Cardiac septum (tissue), 1 donor: ENCODE measurements around the gene ADAMTSL1. TPM values are rescaled to one million over a fixed set of nuclear protein-coding genes. Genes with fewer than 3 reads are reported as not detected.

Experiments used
- DNase-seq: peaks from one replicate; pipeline ENCODE4 v3.0.0-alpha.2; 2020; ENCODE audit warnings: low spot score
- intact Hi-C: fragments of 100-400 bp; cut with DNase I; formaldehyde crosslinking; loops from one replicate; pipeline ENCODE4 v1.14.0; 2022
- total RNA-seq: library from RNA; stranded (reverse); fragmentation: NEBNext Ultra II Directional; extraction: Animal tissue kit (Norgen Biotek cat#: 25700); gene quantifications from one replicate; pipeline ENCODE4 v1.2.1, GENCODE V29; 2021
- donor health status: DM: no; HTN: no; CAD: no.

Gene ADAMTSL1
- total RNA-seq, 1 donor from 2014 or later = 2.1 TPM

DNA sequence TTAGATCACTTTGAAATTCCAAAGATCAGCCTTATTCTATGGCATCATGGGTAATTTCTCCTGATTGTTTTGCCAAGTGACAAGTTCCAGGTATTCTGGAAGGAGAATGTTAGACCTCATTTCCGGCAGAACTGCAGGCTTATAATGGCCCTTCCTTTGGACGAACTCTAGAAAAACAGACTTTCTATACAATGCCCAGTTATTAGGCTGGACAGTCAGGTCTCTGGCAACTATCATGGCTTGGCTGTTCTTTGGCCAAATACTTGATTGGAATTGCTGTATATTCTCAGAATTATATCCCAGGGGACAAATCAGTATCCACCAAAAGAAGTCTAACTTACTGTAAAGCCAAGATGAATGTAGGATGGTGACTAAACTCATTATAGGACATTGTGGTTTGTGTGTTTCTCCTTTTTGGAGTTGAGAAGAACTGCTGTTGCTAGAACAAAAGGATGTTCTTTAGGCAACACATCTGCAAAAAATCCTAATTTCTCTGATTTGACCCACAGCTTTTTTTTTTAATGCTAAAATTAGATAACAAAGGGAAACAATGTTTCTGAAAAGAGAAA is 69.0 kb downstream of the ADAMTSL1 start:
- intact Hi-C loops = no loop called here
- no peak for DNase-seq

DNA sequence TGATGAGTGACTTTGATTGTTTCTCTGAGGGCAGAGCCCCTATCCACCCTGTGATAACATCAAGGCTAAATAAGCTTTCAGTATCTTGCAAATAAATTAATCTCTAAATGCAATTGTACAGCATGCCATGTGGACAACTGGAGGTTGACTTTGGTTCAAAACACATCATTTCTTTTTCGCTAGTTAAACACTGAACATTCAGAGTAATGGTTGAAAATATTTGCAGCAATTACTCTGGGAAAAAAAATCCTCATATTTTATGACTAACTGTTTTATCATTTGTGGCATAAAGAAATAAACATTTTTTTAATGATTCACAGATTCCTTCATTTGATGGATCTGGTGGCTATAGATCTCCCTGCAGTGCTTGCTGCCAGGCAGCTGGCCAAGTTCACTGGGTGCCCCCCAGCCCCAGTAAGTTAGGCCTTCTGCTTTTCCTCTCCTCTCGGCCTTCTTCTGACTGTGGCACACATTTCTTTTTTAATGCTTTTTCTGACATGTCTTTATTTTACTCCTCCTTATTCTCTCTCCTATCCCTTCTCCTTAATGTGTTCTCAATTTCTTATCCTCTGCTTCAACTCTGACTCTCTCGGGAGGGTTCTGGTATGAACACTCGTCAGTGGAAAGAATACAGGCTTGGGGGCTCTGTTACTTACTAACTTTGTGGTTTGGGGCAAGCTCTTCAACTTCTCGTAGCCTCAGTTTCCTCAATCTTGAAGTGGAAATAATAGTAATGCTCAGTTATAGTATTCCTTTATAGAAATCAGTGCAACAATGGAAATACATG is 69.6 kb downstream of the ADAMTSL1 start:
- DNase-seq = no peak
- intact Hi-C loops = no loop called here

DNA sequence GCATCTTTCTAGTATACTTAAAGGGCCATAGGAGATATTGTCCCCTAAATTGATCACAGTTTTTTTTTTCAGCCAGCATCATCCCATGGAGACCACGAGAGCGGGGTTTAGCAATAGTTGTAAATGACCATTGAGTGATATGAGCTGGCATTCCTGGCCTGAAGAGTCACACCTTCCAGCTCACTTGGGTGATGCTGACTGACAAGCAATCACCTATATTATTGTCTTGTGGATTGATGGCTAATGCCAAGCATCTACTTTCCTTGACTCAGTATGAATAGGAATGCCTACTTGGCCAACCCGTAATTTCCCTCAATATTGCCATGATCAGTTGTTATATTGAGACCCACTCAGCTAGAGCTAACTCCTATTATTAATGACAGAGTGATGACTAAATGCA is 70.5 kb downstream of the ADAMTSL1 start:
- no peak for DNase-seq
- intact Hi-C loops = no loop called here

DNA sequence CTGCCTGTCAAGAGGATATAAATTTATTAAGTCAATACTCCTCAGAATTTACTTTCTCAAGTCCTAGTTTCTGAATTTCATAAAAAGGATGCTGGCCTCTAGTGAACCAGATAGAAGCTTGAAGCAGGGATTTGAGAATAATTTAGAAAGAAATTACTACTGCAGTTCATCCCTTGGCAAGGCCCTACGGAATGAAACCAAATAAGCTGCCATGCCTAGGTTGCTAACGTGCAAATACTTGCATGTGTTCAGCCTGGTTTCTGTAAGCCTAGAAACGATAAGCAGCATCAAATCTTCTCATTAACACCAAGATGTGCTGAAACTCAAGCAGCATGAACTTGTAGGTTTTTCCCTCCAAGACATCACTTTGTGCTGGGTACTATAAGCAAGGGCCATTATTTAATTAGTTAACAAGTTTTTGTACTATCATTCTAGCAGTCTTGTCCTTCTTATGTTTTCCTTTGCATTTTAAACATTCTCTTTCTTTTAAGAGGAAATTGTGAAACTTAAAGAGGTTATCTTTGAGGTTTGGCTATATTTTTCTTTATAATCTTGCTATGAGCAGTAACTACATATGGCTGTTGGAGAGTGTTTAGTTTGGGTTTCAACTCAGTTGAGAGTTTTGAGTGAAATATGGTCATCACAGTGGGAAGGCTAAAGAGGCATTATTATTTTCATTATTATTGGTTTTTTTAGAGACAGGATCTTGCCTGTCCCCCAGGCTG is 71.8 kb downstream of the ADAMTSL1 start:
- DNase-seq = no peak
- intact Hi-C loops = no loop called here

DNA sequence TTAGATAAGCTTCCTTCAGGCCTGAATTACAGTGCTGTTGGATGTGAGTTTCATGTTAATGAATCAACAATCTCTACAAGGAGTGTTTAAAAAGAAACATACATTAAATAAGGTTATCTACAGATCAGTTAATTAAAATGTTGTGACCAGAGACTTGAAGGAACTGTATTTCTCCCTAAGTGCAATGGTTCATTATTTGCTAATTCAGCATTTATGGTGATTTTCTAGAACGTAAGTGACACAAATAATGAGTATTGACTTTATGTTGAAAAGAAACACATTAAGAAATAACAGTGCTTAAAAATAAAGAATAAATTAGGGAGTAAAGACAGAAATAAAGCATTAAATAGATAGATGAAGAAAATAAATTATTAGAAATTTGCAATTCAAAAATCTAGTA is 74.5 kb downstream of the ADAMTSL1 start:
- intact Hi-C loops = no loop called here
- no peak for DNase-seq

DNA sequence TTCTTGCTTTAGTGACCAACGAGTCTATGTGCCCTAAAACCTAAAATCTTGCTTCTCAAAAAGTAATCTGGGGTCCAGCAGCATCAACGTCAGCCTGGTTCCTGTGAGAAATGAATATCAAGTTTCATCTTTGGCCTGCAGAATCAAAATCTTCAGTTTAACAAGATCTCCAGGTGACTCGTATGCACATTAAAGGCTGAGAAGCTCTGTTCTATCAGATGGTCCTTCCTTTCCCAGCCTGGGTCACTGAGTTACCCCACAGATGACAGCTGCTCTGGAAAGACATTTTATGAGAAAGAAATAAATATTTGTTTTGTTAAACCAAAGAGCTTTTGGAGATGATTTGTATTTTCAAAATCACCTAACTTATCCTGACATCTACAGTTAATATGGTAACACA is 75.8 kb downstream of the ADAMTSL1 start:
- intact Hi-C loops = no loop called here

DNA sequence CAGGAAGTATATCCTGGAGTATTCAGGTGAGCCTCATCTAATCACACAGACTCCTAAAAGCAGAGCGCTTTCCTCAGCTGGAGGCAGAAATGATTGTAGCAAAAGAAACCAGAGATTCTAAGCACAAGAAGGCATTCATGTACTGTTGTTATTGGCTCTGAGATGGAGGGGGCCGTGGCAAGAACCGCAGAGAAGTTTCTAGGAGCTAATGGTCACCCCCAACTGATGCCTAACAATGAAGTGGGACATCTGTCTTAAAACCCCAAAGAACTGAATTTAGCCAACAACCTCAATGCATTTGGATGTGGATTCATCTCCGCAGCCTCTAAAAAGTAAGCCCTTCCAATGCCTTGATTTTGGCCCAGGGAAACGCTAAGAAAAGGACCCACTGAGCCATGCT is 76.3 kb downstream of the ADAMTSL1 start:
- no peak for DNase-seq
- intact Hi-C loops = no loop called here

More for the DNA sequence above, 75.8 kb downstream of the ADAMTSL1 start:
- DNase-seq = no peak

DNA sequence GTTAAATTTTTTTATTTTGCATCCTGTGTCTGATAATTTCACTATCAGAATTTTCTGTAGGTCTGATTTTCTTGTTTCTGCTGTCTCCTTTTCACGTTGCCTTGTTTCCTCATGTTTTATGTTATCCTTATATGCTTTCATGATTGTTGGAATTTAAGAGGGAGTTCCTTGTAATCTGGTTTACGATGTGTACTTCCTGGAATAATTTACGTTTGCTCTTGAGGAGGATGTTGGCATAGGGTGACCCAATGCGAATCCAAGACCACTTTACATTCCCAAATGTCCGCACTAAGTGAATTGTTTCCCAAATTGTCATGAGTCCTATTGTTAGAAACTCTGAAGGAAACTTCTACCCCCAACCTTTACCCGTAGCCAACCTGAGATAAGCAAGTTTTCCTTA is 80.3 kb downstream of the ADAMTSL1 start:
- intact Hi-C loops = no loop called here
- DNase-seq = no peak

DNA sequence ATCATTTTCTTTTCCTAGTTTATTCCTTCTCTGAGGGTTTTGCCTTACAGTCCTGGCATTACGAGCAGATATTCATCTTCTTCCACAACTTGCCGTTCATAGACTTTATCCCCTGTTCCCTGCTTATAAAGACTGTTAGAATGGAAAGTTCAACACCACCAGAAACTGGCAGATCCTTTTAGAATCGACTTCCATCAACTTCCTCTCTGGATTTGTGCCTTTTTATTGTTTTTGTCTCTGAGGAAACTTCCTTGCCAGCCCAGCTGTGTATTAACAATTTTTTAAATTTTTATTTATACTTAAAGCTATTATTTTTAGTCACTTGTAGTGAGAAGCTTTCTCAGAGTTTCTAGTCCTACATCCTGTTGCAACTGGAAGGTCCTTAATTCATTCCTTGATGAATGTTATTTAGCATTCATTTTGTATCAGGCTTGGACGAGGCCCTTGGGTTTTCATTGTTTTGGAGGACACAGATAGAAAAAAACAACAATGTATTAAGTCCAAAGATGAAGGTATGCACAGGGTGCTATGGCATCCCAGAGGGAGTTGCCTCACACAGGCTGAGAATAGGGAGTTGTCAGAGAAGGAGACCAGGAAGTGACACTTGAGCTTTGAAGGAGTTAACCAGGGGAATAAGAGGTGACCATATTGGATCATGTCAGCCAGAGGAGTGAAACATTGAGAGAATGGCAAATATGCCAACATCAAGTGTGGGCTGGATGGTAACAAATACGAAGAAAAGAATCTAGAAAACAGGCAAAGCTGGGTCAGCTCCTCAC is 81.3 kb downstream of the ADAMTSL1 start:
- intact Hi-C loops = loop anchor here (5.0 kb wide), 1 partner anchor 77 kb away; no protein-coding TSS in a partner anchor
- no peak for DNase-seq

DNA sequence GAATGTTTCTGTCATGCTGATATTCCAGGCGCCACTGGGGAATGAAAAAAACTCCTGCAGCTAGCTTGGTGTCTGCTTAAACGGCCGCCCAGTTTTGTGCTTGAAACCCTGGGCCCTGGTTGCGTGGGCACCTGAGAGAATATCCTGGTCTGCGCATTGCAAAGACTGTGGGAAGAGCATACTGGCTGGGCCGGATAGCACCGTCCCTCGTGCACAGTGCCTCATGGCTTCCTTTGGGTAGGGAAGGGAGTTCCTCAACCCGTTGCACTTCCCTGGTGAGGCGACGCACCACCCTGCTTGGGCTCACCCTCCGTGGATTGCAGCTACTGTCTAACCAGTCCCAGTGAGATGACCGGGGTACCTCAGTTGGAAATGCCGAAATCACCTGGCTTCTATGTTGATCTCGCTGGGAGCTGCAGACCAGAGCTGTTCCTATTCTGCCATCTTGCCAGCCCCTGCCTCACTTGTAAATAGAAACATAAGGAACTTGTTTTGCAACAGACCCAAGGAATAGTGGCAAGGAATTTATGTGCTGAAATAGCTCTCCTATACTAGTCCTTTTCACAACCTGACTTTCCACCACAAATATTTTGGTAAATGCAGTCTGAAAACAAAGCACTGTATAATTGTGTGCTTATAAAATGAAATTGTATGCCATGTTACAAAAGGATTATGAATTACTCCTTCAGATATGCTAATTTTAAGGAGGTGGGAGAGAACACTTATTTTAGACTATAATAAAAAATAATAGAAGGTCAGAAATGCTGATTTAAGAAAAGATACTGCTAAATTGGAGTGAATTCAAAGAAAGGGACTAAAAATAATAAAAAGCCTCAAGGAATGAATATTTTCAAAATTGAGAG is 90.3 kb downstream of the ADAMTSL1 start:
- intact Hi-C loops = no loop called here
- no peak for DNase-seq

DNA sequence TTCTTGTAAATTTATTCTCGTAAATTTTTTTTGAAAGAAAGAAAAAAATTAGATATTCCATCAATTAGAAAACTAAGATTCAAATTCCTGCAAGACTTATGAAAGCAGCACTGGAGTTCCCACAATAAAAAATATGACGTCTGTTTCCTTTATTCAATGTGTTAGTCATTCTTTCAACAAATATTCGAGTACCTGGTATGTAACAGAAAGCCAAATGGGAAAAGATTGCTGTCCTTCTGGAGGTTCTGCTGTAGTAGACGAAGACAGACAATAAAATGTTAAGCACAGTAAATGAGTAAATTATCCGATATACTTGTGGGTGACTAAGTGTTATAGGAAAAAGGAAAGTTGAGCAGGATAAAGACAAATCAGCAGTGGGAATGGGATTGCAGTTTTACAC is 92.2 kb downstream of the ADAMTSL1 start:
- DNase-seq = no peak
- intact Hi-C loops = no loop called here

DNA sequence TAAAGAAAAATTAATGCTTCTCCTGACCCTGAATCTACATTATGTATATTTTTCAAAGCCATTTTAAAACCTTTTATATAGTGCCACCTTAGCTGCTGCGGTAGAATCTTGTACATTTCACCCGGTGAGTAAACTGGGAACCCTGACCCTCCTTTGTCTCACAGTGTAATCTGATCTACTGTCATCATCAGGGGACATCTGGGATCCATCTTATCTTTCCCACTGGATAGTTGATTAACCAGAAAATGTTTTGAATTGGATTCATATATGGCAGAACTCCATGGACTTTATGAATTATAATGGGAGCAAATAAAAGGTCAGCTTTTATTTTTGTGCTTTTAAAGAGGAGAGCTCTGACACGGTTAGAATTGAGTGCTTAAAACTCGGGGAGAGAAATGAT is 95.0 kb downstream of the ADAMTSL1 start:
- intact Hi-C loops = no loop called here
- no peak for DNase-seq

DNA sequence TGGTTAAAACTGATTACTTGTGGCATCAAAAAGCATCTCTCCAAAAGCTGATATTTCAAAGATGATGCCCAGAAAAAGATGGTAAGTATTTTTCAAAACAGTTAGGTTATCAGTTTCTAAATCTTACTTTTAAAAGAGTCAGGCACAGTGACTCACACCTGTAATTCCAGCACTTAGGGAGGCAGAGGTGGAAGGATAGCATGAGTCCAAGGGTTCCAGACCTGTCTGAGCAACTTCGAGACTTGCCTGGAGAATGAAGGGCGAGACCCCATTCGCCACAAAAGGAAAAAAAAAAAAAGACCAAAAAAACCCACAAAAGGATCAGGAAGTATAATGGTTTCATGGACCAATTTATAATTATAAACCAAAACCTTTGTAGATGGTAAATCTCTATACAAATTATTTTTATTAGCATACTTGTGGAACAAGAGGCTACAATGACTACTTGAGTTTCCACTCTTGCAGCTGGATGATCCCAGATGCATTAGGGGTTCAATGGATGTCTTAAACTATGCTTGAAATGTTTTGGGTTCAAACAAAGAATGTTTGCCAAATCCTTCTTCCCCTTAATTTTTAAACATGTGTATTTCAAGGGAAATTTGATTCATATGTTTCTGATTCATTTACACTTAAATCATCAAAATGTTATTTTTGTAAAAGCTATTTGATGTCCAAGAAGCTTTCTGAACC is 96.1 kb downstream of the ADAMTSL1 start:
- DNase-seq = no peak
- intact Hi-C loops = no loop called here

DNA sequence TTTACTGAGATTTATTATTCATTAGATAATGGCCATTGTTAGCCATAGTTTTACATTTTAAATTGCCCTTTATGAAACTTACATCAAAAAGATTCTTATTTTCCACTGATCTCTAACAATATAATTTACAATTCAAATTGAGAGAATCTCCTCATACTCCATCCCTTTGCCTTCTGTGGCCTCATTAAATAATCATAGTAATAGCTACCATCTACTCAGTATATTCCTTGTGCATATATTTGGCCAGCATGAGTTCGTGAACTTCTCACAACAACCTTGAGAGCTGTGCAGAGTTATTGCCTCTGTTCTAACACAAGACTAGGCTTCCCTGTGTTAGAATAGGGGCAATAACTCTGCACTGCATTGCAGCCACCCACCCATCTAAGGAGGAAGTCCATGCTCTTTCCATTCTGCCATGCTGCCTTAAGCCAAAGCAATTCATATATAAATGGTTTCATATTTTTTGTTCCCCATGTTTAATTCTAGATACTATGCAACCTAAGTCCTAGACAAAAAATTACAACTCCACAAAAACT is 99.1 kb downstream of the ADAMTSL1 start:
- DNase-seq = no peak
- intact Hi-C loops = no loop called here

DNA sequence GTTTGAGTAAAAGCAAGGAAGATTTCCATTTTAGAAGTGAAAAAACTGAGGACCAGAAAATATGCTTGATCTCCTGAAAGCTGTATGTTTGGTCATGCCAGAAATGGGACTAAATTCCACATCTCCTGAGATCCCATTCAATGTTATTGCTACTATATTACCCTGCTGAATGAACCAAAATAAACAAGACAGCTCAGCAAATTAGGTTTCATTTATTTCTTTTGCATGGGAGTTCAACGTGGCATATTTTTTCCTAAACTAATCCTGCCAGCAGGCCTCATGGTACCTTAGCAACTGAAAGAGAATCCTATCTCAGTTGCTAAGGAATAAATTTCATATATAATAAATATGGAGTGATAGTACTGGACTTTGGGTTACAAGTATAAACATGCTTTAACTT is 101.7 kb downstream of the ADAMTSL1 start:
- intact Hi-C loops = no loop called here

DNA sequence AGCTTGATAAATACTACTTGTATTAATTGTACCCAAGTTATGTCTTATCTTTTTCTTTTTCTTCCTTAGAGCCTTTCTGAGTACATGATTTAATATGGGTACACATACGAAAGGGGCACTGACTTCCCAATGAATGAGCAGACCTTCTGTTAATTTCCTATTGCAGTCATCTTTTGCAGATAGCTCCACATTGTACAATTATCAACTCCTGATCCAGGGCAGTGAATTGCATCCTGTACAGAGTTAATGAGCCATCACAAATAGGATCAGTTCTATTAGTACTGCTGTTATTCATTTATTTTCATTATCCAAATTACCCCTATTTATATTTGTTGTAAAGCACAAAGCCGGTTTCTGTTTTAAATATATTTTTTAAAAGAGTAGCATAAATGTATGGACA is 105.6 kb downstream of the ADAMTSL1 start:
- intact Hi-C loops = no loop called here

More for the DNA sequence above, 101.7 kb downstream of the ADAMTSL1 start:
- no peak for DNase-seq

DNA sequence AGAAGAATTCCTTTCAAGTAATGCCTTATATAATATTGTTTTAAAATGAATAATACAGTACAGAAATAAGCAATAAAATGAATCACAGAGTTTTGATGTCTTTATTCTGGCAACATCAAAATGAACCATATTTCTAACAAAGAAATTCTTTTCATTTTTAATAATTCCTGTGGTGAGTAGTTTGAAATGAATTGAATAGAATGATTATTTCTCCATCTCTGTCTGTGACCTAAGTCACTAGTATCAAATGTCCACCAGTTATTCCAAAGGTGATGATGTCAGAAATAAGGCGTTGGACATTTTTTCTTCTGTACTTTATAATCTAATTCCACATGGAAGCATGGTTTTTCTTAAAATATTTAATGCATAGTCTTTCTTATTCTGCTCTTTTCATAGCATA is 106.2 kb downstream of the ADAMTSL1 start:
- intact Hi-C loops = no loop called here

More for the DNA sequence above, 105.6 kb downstream of the ADAMTSL1 start:
- DNase-seq = no peak

DNA sequence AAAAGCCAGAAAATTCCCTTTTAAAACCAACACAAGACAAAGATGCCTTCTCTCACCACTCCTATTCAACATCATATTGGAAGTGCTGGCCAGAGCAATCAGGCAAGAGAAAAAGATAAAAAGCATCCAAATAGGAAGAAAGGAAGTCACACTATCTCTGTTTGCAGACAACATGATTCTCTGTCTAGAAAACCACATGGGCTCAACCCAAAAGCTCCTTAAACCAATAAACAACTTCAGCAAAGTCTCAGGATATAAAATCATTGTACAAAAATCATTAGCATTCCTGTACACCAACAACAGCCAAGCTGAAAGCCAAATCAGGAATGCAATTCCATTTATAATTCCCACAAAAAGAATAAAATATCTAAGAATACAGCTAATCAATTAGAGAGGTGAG is 112.0 kb downstream of the ADAMTSL1 start:
- intact Hi-C loops = no loop called here

More for the DNA sequence above, 106.2 kb downstream of the ADAMTSL1 start:
- DNase-seq = no peak

More for the DNA sequence above, 112.0 kb downstream of the ADAMTSL1 start:
- DNase-seq = no peak
